Measurements from ENCODE around the gene HPGDS. TPM values are rescaled to one million over a fixed set of nuclear protein-coding genes. Genes with fewer than 3 reads are reported as not detected.

The HPGDS gene
- total and polyA plus RNA-seq, 2 experiments from 2014 or later = not detected

- TF ChIP-seq REST (IDR thresholded peaks at IDR 0.05; ENCODE audit: unreplicated experiment) = no peak
- no peak for TF ChIP-seq EZH2 (IDR thresholded peaks at IDR 0.05; ENCODE audit: low read depth, unreplicated experiment)
- TF ChIP-seq EZH2phosphoT487 (IDR thresholded peaks at IDR 0.05; ENCODE audit: unreplicated experiment) = no peak
- no peak for TF ChIP-seq ZNF114 (CRISPR knock-in tag; IDR thresholded peaks at IDR 0.05)
- no peak for TF ChIP-seq ETS1 (IDR thresholded peaks at IDR 0.05)
- no peak for TF ChIP-seq NANOG (IDR thresholded peaks at IDR 0.05; ENCODE audit: borderline replicate concordance)
- TF ChIP-seq JUNB (IDR thresholded peaks at IDR 0.05; ENCODE audit: unreplicated experiment) = no peak
- TF ChIP-seq CREB1 (CRISPR knock-in tag; IDR thresholded peaks at IDR 0.05; ENCODE audit: low read depth) = no peak
Measured at GRCh38 chr4:94359221-94359620, 16.6 kb upstream of the HPGDS start (continued).

GRCh38 chr4:94358101-94358500 lies 15.5 kb upstream of the HPGDS start:
- Histone ChIP-seq H3K4me1 (ENCODE audit: insufficient read depth) (no peaks in the 10 kb centered on the region), H3F3A (replicated peaks; ENCODE audit: low read depth) (no peaks in the 10 kb centered on the region), H3K36me3 (ENCODE audit: insufficient read depth) (no peaks in the 10 kb centered on the region), H3K79me2 (replicated peaks; ENCODE audit: insufficient read depth) (no peaks in the 10 kb centered on the region), H3K9me2 (ENCODE audit: insufficient read depth) (no peaks in the 10 kb centered on the region), H3K4me2 (no peak overlapping the region), H2AFZ (no peak overlapping the region), H4K20me1 (replicated peaks; ENCODE audit: insufficient read depth) (no peaks in the 10 kb centered on the region), H3K27ac (ENCODE audit: low read depth) (no peak overlapping the region), H3K4me3 (no peak overlapping the region), H3K27me3 (ENCODE audit: insufficient read depth) (no peaks in the 10 kb centered on the region)
- H3K9me3 Mint-ChIP-seq = no peaks in the 10 kb centered on the region
- no peaks in the 10 kb centered on the region for H3K36me3 Mint-ChIP-seq (ENCODE audit: low read depth)
- TF ChIP-seq JUNB (IDR thresholded peaks at IDR 0.05; ENCODE audit: unreplicated experiment) = no peak
- no peak overlapping the region for H3K4me3 Mint-ChIP-seq
- DNase-seq (ENCODE audit: low spot score) (no peak), ATAC-seq (no peak)
- H3K27ac Mint-ChIP-seq = no peak overlapping the region
- H3K27me3 Mint-ChIP-seq (ENCODE audit: insufficient read depth, low read depth, poor library complexity) = no peaks in the 10 kb centered on the region
- H3K4me1 Mint-ChIP-seq = peaks cover 4% of the 10 kb centered on the region

- no peak for ATAC-seq
- peaks cover 4% of the 10 kb centered on the region for H3K4me1 Mint-ChIP-seq
- H3K36me3 Mint-ChIP-seq (ENCODE audit: low read depth) = no peaks in the 10 kb centered on the region
- TF ChIP-seq ETS1 (IDR thresholded peaks at IDR 0.05) = no peak
- TF ChIP-seq POLR2AphosphoS5 (IDR thresholded peaks at IDR 0.05; ENCODE audit: low read depth) = no peak
- no peak for TF ChIP-seq EZH2 (IDR thresholded peaks at IDR 0.05; ENCODE audit: low read depth, unreplicated experiment)
- TF ChIP-seq CREB1 (CRISPR knock-in tag; IDR thresholded peaks at IDR 0.05; ENCODE audit: low read depth) = no peak
- no peak for TF ChIP-seq ZNF114 (CRISPR knock-in tag; IDR thresholded peaks at IDR 0.05)
- no peak for TF ChIP-seq CTCF (conservative IDR thresholded peaks at IDR 0.05; ENCODE audit: low read depth in 2 of 2)
- no peak for TF ChIP-seq REST (IDR thresholded peaks at IDR 0.05; ENCODE audit: unreplicated experiment)
- no peak for TF ChIP-seq ZNF331 (CRISPR knock-in tag; IDR thresholded peaks at IDR 0.05; ENCODE audit: low read depth)
- TF ChIP-seq NANOG (IDR thresholded peaks at IDR 0.05; ENCODE audit: borderline replicate concordance) = no peak
Measured at GRCh38 chr4:94357624-94358023, 15.0 kb upstream of the HPGDS start.

More at GRCh38 chr4:94357624-94358023, 15.0 kb upstream of the HPGDS start:
- no peaks in the 10 kb centered on the region for H3K9me3 Mint-ChIP-seq
- Histone ChIP-seq H2AFZ (no peak overlapping the region), H3K36me3 (ENCODE audit: insufficient read depth) (no peaks in the 10 kb centered on the region), H3K4me3 (no peak overlapping the region), H3K27me3 (ENCODE audit: insufficient read depth) (no peaks in the 10 kb centered on the region), H3K9me2 (ENCODE audit: insufficient read depth) (no peaks in the 10 kb centered on the region), H3K79me2 (replicated peaks; ENCODE audit: insufficient read depth) (no peaks in the 10 kb centered on the region), H3K27ac (ENCODE audit: low read depth) (no peak overlapping the region), H3K4me2 (no peak overlapping the region), H3F3A (replicated peaks; ENCODE audit: low read depth) (no peaks in the 10 kb centered on the region), H4K20me1 (replicated peaks; ENCODE audit: insufficient read depth) (no peaks in the 10 kb centered on the region), H3K4me1 (ENCODE audit: insufficient read depth) (no peaks in the 10 kb centered on the region)
- no peak overlapping the region for H3K4me3 Mint-ChIP-seq
- H3K27ac Mint-ChIP-seq = no peak overlapping the region
- H3K27me3 Mint-ChIP-seq (ENCODE audit: insufficient read depth, low read depth, poor library complexity) = no peaks in the 10 kb centered on the region
- DNase-seq (ENCODE audit: low spot score) = no peak

Measured in GM23338 (cell line).